ENCODE data around the gene ALK. TPM values are rescaled to one million over a fixed set of nuclear protein-coding genes. Genes with fewer than 3 reads are reported as not detected.

The ALK gene
- polyA plus RNA-seq, 3 donors: not detected

DNA sequence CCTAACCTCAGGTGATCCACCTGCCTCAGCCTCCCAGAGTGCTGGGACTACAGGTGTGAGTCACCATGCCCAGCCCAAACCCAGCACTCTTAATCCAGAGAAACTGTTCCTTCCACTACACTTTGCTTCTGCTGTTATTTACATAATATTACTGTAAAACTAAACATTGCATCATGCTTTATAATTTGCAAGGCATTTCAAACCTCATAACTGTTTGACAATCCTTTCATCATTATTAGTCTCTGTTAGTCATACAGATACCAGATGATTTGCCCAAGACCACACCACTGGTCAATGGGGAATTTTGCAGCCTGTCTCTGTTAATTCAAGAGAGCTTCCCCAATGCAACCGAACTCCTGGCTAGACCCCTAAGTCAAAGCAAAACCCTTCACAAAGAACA, 338.3 kb downstream of the ALK start:
- Mint-ChIP-seq H3K4me1 (no peaks in the 10 kb centered on the region), H3K27me3 (ENCODE audit: low read depth in 3 of 3) (peaks cover 2% of the 10 kb centered on the region in 3 donors), H3K9me3 (no peaks in the 10 kb centered on the region), H3K4me3 (no peak overlapping the region), H3K36me3 (no peaks in the 10 kb centered on the region), H3K27ac (no peak overlapping the region)
- Histone ChIP-seq H3K27ac (ENCODE audit: low read depth in 1 of 2, low read length in 2 of 2) (no peak overlapping the region), H2AFZ (ENCODE audit: insufficient read depth, low read depth, low read length, poor library complexity, severe bottlenecking) (no peak overlapping the region), H4K20me1 (ENCODE audit: insufficient read depth, low read length) (no peaks in the 10 kb centered on the region), H3K4me2 (replicated peaks; ENCODE audit: extremely low read depth, low read length, poor library complexity, severe bottlenecking) (no peak overlapping the region), H3K9me3 (replicated peaks in 1 of 2; ENCODE audit: control insufficient read depth in 1 of 2, insufficient read depth in 1 of 2, low read length in 2 of 2) (no peaks in the 10 kb centered on the region), H3K9ac (ENCODE audit: insufficient read depth, low read length, poor library complexity, severe bottlenecking) (no peak overlapping the region), H3K27me3 (ENCODE audit: control insufficient read depth in 2 of 2, insufficient read depth in 2 of 2, low read length in 2 of 2) (no peaks in the 10 kb centered on the region), H3K79me2 (ENCODE audit: insufficient read depth, low read length) (no peaks in the 10 kb centered on the region), H3K4me3 (replicated peaks in 1 of 3; ENCODE audit: low read depth in 2 of 3, low read length in 3 of 3) (no peak overlapping the region), H3K4me1 (ENCODE audit: control insufficient read depth in 1 of 2, insufficient read depth in 2 of 2, low read length in 2 of 2) (no peaks in the 10 kb centered on the region), H3K36me3 (replicated peaks in 1 of 2; ENCODE audit: control insufficient read depth in 1 of 2, insufficient read depth in 2 of 2, low read length in 2 of 2) (no peaks in the 10 kb centered on the region)
- 100% methylated on average over 1 of the region's 1 CpG for WGBS (ENCODE audit: insufficient coverage)
- TF ChIP-seq, protein P1, sequence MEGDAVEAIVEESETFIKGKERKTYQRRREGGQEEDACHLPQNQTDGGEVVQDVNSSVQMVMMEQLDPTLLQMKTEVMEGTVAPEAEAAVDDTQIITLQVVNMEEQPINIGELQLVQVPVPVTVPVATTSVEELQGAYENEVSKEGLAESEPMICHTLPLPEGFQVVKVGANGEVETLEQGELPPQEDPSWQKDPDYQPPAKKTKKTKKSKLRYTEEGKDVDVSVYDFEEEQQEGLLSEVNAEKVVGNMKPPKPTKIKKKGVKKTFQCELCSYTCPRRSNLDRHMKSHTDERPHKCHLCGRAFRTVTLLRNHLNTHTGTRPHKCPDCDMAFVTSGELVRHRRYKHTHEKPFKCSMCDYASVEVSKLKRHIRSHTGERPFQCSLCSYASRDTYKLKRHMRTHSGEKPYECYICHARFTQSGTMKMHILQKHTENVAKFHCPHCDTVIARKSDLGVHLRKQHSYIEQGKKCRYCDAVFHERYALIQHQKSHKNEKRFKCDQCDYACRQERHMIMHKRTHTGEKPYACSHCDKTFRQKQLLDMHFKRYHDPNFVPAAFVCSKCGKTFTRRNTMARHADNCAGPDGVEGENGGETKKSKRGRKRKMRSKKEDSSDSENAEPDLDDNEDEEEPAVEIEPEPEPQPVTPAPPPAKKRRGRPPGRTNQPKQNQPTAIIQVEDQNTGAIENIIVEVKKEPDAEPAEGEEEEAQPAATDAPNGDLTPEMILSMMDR (IDR thresholded peaks at IDR 0.05): no peak
- intact Hi-C loops (cut with micrococcal nuclease): no loop called here
- DNase-seq: no peak

DNA sequence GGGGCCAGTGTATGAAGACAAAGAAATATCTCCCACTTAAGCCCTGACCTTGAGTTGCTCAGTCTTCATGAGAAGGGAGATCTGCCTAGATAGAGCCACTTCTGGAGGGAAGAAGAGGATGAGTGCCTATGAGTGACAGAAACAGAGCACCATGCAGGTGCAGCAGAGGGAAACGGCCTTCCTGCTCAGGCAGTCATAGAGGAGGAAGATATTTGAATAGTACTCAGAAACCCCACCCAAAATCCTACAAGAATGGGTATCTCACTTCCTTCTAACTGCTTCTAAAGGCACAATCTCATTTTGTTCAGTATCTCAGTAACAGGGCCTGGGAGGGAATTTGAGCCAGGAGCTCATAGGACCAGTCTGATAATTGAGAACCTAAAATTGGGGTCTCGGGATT, 339.3 kb downstream of the ALK start:
- intact Hi-C loops (cut with micrococcal nuclease): no loop called here
- H2AFZ ChIP-seq (ENCODE audit: insufficient read depth, low read depth, low read length, poor library complexity, severe bottlenecking): no peak overlapping the region
- Mint-ChIP-seq H3K27me3 (ENCODE audit: low read depth in 3 of 3) (peaks cover 2% of the 10 kb centered on the region in 3 donors), H3K36me3 (no peaks in the 10 kb centered on the region), H3K4me3 (no peak overlapping the region), H3K4me1 (no peaks in the 10 kb centered on the region), H3K27ac (no peak overlapping the region), H3K9me3 (no peaks in the 10 kb centered on the region)
- no peak overlapping the region for H3K9ac ChIP-seq (ENCODE audit: insufficient read depth, low read length, poor library complexity, severe bottlenecking)
- H3K27ac ChIP-seq (ENCODE audit: low read depth in 1 of 2, low read length in 2 of 2): no peak overlapping the region
- H3K79me2 ChIP-seq (ENCODE audit: insufficient read depth, low read length): no peaks in the 10 kb centered on the region
- no peak for DNase-seq
- H3K36me3 ChIP-seq (replicated peaks in 1 of 2; ENCODE audit: control insufficient read depth in 1 of 2, insufficient read depth in 2 of 2, low read length in 2 of 2): no peaks in the 10 kb centered on the region
- 100% methylated on average over 1 of the region's 2 CpGs for WGBS (ENCODE audit: insufficient coverage)
- no peaks in the 10 kb centered on the region for H3K4me1 ChIP-seq (ENCODE audit: control insufficient read depth in 1 of 2, insufficient read depth in 2 of 2, low read length in 2 of 2)
- no peaks in the 10 kb centered on the region for H4K20me1 ChIP-seq (ENCODE audit: insufficient read depth, low read length)
- TF ChIP-seq, protein P1 (IDR thresholded peaks at IDR 0.05): no peak
- no peaks in the 10 kb centered on the region for H3K9me3 ChIP-seq (replicated peaks in 1 of 2; ENCODE audit: control insufficient read depth in 1 of 2, insufficient read depth in 1 of 2, low read length in 2 of 2)
- no peak overlapping the region for H3K4me3 ChIP-seq (replicated peaks in 1 of 3; ENCODE audit: low read depth in 2 of 3, low read length in 3 of 3)
- no peak overlapping the region for H3K4me2 ChIP-seq (replicated peaks; ENCODE audit: extremely low read depth, low read length, poor library complexity, severe bottlenecking)
- H3K27me3 ChIP-seq (ENCODE audit: control insufficient read depth in 2 of 2, insufficient read depth in 2 of 2, low read length in 2 of 2): no peaks in the 10 kb centered on the region

Measured in CD14-positive monocyte (primary cell).